NB4 (cell line): ENCODE measurements around the gene CCIN.

Experiments used
- DNase-seq: peaks from one replicate; pipeline ENCODE4 v3.0.0; 2010; ENCODE audit warnings: low read depth
- H3K4me3 ChIP-seq: one replicate; pipeline ENCODE4 v1.5.1; 2011; ENCODE audit warnings: mild to moderate bottlenecking, low read depth, low read length, moderate library complexity
- CTCF ChIP-seq: IDR thresholded peaks from one replicate; pipeline ENCODE4 v1.5.1; 2012; ENCODE audit warnings: low read depth, low read length
- MAX ChIP-seq: IDR thresholded peaks from 2 replicates; pipeline ENCODE4 v1.6.1; 2011; ENCODE audit warnings: low read depth, low read length
- MYC ChIP-seq: IDR thresholded peaks from 2 replicates; pipeline ENCODE4 v1.6.1; 2011; ENCODE audit warnings: low read depth, low read length
- POLR2A ChIP-seq: IDR thresholded peaks from 2 replicates; pipeline ENCODE4 v1.6.1; 2011; ENCODE audit warnings: mild to moderate bottlenecking; ENCODE audit not compliant: insufficient read length; ENCODE audit errors: extremely low read depth

Gene CCIN

GRCh38 chr9:36207546-36208012 is 38.4 kb downstream of the CCIN start:
- DNase-seq = peak; percentile 50
- TF ChIP-seq MYC (no peak), CTCF (no peak)
- no peak overlapping the region for H3K4me3 ChIP-seq

- TF ChIP-seq MAX (no peak), POLR2A (no peak), MYC (no peak), CTCF (no peak)
- no peak for DNase-seq
- no peak overlapping the region for H3K4me3 ChIP-seq
Observed at GRCh38 chr9:36208521-36209253, 39.5 kb downstream of the CCIN start.

GRCh38 chr9:36210722-36211121 is 41.5 kb downstream of the CCIN start:
- H3K4me3 ChIP-seq = no peak overlapping the region
- DNase-seq = no peak
- TF ChIP-seq POLR2A (no peak), MYC (no peak), CTCF (no peak), MAX (no peak)

- DNase-seq = no peak
- TF ChIP-seq CTCF (no peak), POLR2A (no peak)
- no peak overlapping the region for H3K4me3 ChIP-seq
Observed at GRCh38 chr9:36211510-36211909, 42.3 kb downstream of the CCIN start.

- DNase-seq = no peak
- no peak overlapping the region for H3K4me3 ChIP-seq
- no peak for TF ChIP-seq POLR2A
- TF ChIP-seq MAX = no peak
- no peak for TF ChIP-seq MYC
- TF ChIP-seq CTCF = no peak
Observed at GRCh38 chr9:36213387-36213786, 44.2 kb downstream of the CCIN start.

- no peak overlapping the region for H3K4me3 ChIP-seq
- no peak for TF ChIP-seq MAX
- no peak for TF ChIP-seq CTCF
- no peak for TF ChIP-seq MYC
- no peak for TF ChIP-seq POLR2A
- no peak for DNase-seq
Observed at GRCh38 chr9:36213989-36214388, 44.8 kb downstream of the CCIN start.
